Stimulated activated CD4-positive, alpha-beta T cell treated with anti-CD3 and anti-CD28 coated beads, TNF-alpha, amount 100 ng/mL, for 4 hours (primary cell): ENCODE results near the gene HSPA9.

Experiments
- DNase-seq, 3 experiments: peaks; one replicate each; pipeline ENCODE4 v3.0.0-alpha.2; 2020; ENCODE audit warnings: low read depth in 3 of 3

Gene HSPA9

GRCh38 chr5:138563340-138564118, 11.7 kb downstream of the HSPA9 start:
- no peak for DNase-seq

- DNase-seq: no peak
These were observed 14.2 kb downstream of the HSPA9 start for GRCh38 chr5:138560971-138561370.

DNA sequence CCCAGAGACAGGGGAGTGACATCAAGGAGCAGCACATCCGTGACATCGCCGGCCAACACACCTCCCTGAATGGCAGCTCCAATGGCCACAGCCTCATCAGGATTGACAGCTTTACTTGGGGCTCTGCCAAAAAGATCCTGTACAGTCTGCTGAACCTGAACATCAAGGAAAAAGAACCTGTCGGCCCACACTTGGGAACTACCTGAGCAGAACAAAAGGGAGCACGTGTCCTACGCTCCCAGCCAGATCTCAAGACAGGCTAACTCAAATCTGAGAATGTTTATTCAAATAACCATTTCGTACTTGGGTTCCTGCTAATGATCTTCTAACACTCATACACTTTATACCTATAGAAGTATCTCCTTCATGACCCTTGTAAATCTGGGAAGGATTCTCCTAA, 15.3 kb downstream of the HSPA9 start:
- no peak for DNase-seq

DNA sequence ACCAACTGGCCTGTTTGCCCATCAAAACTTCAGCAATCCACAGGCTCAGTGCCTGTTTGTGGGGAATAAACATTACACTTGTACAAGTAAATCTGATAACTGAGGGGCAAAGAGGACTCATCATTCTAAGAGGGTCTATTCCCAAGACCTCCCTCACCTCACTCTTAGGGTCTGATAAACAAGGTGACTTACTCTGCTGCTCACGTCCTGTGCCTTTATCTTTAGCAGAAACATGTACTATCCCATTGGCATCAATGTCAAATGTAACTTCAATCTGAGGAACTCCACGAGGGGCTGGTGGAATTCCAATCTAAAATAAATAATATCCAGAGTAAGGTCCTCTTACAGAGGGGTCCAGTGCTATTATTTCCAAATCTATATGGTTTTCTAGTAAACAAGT, 17.5 kb downstream of the HSPA9 start:
- DNase-seq: no peak

DNA sequence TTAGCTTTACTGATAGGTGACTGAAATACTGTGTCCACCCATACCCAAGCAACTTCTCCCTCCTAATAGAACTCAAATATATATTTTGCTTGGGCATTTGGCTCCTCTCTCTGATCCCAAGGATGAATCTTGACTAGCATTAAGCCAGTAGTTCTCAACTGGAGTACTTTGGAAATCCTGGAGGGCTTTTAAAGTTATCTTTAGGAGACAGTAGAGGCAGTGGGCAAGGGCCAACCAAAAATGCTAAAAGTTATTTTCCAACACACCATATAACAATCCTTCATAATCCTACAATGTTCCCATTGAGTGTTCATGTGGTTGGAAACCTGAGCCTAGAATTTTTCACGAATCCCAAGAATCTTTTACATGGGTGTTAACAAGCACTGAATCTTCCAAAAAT, 21.1 kb downstream of the HSPA9 start:
- no peak for DNase-seq

DNA sequence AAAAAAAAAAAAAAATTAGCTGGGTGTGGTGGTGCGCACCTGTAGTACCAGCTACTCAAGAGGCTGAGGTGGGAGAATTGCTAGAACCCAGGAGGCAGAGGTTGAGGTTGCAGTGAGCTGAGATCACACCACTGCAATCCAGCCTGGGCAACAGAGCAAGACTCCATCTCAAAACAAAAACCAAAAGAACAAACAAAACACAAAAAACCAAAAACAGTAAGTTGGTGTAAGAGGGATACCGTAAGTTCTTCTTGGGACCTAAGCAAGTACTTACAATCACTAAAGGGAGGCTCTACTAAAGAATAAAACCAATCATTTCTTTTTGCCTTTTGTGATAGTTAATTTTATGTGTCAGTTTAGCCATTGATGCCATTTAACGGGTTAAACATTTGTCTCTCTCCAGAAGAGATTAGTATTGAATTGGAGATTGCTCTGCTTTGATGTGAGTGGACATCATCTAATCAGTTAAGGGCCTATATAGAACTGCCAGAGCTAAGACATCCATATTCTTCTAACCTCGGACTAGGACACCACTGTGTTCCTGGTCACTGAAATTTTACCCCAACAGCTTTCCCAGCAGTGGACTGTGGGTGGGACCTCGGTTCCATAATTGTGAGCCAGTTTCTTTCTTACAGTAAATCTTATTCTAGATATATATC, 21.6 kb downstream of the HSPA9 start:
- no peak for DNase-seq

DNA sequence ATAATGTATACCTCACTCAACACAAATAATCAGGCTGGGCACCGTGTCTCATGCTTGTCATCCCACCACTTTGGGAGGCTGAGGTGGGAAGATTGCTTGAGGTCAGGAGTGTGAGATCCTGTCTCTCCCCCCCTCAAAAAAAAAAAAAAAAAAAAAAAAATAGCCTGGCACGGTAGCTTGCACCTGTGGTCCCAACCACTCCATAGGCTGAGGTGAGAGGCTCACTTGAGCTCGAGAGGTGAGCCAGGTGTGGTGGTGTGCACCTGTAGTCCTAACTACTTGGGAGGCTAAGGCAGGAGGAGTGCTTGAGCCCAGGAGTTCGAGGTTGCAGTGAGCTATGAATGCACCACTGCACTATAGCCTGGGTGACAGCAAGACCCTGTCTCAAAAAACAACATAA, 22.5 kb downstream of the HSPA9 start:
- no peak for DNase-seq

DNA sequence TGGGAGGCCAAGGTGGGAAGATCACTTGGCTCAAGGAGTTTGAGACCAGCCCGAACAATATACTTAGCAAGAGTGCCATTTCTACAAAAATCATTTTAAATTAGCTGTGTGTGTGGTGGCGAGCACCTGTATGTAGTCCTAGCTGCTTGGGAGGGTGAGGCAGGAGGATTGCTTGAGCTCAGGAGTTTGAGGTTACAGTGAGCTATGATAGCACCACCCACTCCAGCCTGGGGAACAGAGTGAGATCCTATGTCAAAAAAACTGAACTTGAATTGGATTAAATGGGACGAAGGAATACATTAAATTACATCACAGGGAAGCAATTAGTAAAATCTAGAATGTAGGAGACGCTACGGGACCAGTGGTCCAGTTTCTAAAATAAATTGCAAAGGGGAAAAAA, 25.8 kb downstream of the HSPA9 start:
- DNase-seq: no peak

DNA sequence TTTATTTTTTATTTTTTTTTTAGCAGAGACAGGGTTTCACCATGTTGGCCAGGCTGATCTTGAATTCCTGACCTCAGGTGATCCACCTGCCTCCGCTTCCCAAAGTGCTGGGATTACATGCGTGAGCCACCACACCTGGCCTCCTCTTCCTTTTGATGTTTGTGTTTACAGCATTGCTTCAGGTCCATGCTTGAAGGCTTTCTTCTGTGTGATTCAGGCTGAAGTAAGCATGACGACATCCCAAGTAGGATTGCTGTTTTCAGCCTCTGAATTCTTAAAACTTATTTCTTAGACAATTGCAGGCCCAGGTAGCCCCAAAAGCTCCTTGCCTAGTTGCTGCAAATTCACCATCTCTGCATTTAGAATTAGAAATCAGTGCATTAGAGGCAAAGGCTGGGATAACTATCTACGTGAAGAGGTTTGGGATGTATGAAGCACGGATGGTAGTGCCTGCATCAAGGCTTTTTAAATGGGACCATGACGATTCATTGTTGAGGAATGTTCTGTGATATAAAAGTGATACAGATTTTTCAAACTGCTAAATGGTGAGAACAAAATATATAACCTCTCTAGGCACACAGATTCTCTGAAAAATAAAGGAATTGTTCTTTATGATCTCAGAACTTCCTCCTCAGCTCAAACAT, 29.2 kb downstream of the HSPA9 start:
- DNase-seq: no peak

DNA sequence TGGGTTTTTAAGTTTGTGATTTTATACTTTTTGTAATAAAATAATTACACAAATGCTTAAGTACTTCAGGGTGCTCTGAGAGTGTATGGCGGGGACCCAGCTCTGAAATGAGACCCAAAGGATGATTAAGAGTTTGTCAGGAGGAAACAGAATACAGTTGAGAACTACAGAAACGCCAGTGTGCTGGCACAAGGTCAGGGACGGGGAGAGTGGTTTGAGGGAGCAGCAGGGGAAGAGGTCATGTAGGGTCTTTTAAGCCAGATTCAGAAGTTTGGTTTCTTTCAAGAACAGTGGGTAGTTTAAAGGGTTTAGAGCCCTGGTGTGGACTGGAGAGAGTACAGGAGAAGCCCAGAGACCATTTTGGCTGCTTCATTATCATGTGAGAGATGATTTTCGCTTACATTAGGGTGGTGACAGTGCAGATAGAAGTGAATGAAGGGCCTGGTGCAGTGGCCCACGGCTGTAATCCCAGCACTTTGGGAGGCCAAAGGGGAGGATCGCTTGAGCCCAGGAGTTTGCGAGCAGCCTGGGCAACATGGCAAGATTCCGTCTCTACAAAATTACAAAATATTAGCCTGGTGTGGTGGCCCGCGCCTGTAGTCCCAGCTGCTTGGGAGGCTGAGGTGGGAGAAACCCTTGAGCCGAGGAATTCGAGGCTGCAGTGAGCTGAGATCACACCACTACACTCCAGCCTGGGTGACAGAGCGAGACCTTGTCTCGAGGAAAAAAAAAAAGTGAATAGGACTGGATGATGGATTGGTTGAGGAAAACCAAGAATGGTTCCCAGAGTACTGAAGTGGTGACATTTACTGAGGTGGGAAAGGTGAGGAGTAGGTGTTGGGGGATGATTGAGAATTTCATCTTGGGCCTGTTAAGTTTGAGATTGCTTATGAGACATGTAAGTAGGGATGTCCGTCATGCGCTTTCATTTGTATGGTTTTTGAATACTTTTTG, 30.7 kb downstream of the HSPA9 start:
- no peak for DNase-seq

GRCh38 chr5:138543730-138544104, 31.5 kb downstream of the HSPA9 start:
- DNase-seq: peak in 1 of 3 experiments; percentile 57

DNA sequence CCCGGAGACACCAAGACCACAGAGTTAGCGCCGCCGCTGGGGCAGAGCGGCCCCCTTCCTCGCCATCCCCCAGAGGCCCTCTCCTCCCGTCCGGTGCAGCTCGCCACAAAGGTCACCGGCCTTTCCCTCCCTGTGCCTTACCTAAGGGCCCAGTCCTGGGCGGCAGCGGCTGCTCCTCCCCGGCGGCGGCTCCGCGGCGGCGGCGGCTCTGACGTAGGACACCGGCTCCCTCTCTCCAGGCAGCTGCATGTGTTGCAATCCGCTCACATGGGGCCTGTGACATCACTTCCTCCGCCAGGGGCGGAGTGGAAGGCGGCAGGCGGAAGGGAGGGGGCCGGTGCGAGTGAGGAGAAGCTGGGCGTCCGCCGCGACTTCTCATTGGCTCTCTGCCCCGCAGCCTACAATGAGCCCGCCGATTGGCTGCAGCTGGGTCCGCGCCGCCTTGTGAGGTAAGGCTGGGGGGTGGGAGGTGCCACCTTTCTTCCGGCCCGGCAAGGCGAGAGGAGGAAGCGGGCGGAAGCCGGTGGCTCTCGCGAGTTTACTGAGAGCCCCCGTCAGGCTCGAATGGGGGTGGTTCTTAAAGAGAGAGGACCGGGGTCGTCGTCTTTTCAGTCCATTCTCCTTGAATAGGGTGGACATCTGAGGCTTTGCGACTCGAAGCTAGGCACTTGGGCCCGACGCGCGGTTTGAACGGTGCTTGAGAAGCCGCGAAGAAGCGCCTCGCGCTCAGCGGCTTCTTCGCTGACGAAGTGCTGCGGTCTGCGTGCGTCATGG, 32.1 kb downstream of the HSPA9 start, which contains the start of gene ETF1:
Gene ETF1, minus strand, starts transcription at position 281 of the 774 bp plus-strand sequence. CDS start 318 bp downstream, outside the sequence.
- DNase-seq: peak; percentile 93 to 100 (median 99)

DNA sequence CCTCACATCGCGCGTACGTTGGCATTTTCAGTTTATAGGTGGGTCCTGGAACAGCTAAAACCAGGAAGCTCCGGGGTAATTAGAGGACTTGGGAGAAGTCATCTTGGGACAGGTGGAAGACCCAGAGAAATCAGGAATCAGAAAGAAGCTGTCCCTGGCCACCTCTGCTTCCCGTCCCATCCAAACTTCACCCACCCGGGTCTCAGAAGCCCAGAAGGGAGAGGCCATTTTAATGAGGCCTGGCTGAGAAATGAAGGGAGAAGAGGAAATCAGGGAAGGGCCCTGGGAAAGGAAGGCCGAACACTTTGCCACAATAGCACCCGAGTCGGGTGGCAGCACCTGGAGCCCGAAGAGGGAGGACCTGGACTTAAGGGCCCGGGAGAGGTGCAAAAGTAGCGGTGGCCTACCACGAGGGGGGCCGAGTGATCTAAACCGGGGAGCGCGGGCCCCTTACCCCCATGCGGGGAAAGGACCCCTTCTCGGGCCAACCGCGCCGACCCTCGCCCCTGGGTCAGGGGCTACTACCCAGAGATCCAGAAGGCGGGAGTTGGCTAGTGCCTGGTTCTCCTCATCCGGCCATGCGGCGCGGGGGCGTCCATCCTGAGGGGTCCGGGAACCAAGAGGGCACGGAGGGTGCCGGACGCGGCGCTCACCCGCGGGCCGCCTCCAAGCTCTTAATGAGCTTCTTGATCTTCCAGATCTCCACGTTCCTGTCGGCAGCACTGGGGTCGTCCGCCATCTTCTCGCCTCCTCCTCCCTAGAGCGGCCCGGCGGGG, 32.8 kb downstream of the HSPA9 start:
- DNase-seq: no peak

DNA sequence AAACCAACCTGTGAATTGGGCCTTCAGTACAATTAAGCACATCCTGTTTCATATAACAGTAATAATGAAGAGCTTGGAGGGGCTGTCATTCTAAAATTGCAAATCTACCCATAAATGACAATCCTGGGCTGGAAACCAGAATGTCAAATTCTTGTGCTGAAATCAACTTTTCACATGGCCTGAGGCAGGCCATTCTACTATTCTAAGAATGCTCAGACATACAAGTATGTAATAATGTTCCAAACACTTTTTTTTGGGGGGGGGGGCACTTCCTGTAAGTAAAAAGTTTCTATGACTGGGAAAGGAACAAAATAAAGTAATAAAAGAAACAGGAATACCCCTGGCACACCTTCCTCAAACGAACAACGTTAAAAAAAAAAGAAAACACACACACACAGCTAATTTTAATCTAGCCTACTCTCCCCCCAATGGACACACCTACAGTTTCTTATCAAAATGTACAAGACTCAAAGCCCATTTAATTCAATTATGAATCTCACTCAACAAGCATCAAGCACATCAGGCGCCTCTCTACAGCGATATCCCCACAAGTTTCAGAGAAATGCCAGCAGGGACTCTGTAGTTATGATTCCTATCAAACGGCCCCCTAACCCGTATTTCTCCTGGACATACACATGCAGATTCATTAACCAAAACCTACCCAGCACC, 33.6 kb downstream of the HSPA9 start:
- DNase-seq: no peak

DNA sequence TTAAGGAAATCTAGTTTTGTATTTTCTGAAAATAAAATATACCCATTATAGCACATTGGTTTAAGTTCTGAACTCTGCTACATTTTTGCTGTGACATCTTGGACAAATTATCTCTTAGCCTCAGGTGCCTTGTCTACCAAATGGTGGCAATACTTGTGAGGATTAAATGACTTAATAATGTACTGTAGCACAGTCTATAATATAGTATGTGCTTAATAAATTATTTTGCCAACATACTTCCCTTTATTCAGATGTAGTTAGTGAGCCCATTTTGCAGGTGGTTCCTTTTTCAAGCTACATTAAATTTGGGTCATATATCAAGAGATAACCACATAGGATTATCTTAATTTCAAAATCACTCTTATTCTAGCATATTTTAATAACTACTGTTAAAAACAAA, 35.4 kb downstream of the HSPA9 start:
- DNase-seq: no peak

DNA sequence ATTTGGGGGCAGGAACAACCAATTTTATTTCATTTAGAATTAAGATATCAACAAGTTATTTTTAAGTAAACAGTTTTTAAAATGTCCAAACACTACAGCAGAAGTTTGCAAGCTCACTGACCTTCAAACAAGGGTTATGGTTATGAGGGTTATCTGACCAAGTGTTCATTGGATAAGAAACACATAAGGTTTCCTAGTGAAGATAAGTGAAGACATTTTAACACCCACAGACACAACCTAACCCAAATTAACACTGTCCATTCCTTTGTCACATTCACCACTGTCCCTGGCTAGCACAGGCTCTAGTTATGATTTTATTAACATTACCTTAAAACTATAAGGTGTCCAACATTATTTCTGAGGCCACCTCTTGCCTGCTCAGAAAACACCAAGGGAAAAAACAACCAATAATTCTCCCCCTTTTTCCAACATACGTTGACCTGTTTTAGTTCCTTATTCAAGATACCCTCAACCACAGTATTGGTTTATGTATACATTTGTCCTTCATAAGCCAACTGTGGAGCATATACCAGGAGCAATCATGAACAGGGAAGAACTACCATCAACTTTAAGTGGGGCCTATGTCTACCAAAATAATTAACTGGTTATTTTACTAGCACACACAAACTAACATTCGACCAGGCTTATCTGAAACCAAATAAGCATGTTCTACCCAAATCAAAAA, 36.1 kb downstream of the HSPA9 start:
- no peak for DNase-seq

DNA sequence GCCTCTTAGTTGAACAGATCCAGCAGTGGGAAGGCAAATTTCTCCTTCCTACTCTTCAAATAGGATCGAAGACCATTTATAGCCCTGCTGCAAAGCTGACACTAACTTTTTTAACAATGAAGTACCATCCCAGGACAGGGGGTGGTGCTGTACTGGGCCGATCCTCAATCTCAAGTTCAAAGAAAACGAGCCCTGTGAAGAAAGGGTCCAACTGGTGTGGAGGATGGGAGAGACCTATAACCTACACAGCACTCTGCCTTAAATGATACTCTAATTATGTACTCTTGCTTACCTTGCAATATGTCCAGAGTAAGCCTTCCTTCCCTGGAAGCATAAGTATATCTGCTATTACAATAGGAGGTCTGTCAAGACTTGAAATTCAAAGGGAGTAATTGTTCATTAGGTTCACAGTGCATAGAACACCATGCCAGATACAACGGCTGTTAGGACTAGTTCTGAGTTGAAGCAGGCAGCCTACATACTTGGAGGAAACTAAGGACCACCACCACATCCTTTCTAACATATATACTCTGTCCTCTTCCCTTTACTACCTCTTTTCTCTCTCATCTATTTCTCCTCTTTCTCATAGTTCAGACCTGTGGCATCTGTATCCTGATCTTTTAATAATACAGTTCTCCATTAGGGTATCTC, 38.4 kb downstream of the HSPA9 start:
- no peak for DNase-seq

DNA sequence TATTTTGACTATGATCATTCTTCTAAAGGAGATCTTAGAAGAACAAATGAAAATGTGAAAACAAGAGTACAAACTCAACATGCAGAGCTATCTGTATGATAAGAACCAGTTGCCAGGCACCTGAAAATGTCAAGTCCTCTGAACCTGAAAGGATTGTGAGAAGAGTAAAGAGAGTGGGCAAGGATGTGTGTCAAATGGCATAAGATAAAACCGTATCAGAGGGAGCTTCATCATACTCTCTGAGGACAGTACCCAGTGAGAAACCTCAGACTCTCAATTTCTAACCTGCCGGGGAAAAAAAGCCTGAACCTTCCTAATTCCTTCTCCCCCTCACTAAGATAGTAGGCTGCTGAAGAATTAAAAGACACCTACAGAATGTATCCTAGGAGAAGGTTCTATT, 39.0 kb downstream of the HSPA9 start:
- no peak for DNase-seq
